Fibroblast of the aortic adventitia (primary cell): Measurements from ENCODE around the gene SLFN13. TPM values are rescaled to one million over a fixed set of nuclear protein-coding genes. Genes with fewer than 3 reads are reported as not detected.
"Not testable (repeated sequence)": the region's sequence is repeated elsewhere in the genome, so short reads cannot be mapped to it uniquely, and the experiment has no call there.

Experiments used
- DNase-seq: peaks from one replicate; pipeline ENCODE4 v3.0.0-alpha.2; 2010; ENCODE audit warnings: low read depth
- H3K4me3 ChIP-seq: 2 replicates; pipeline ENCODE4 v1.5.1; 2011; ENCODE audit warnings: low read depth, mild to moderate bottlenecking, control low read depth, low read length, moderate library complexity
- CTCF ChIP-seq: IDR thresholded peaks from 2 replicates; pipeline ENCODE4 v1.5.1; 2011; ENCODE audit warnings: mild to moderate bottlenecking, low read length, control low read depth, inconsistent platforms; ENCODE audit not compliant: insufficient read depth
- total RNA-seq: library from RNA; depleted of rRNA; stranded (reverse); fragments of >200 nt; gene quantifications from 2 replicates; pipeline ENCODE4 v1.2.3, GENCODE V29; 2012; ENCODE audit warnings: low replicate concordance

SLFN13 gene
- total RNA-seq, 1 donor: 1.7 TPM

- TF ChIP-seq CTCF: no peak
- no peak for DNase-seq
- H3K4me3 ChIP-seq: no peak overlapping the region
Measured at GRCh38 chr17:35414247-35414646, 34.3 kb downstream of the SLFN13 start.

DNA sequence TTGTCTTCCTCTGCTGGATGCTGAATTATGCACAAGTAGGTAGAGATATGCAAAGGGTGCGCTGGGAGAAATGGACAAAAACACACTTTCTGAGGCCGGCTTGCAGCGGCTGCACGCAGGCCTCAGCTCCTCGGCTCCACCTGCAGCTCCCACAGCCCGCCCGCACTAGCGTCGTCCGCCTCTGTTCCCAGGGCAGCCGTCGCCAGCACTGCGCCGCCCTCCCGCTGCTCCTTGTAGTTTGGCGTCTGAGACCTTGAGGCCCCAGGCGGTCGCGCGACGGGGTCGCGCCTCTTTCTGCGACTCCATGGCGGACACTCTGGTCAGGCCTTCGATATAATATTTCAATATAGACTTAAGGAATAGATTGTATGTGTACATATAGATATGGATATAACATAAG, 41.0 kb downstream of the SLFN13 start:
- H3K4me3 ChIP-seq: no peak overlapping the region
- no peak for TF ChIP-seq CTCF
- no peak for DNase-seq

DNA sequence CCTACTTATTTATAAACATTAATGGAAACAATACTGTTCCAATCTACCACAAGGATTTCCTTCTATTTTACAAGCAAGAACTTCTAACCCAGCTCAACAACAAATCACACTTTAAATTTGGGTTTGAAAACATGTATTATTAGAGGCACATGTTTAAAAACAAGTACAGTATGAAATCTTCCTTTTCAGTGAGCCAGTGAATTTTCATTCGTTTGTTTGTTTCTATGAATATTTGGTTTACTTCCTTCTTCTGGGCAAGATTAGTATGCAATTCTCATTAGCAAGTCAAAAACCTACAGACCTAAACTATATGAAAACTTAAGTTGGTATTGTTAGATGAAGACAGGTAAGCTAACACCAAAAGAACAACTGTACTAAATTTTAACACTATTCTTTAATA, 42.0 kb downstream of the SLFN13 start:
- no peak for TF ChIP-seq CTCF
- no peak overlapping the region for H3K4me3 ChIP-seq
- no peak for DNase-seq

DNA sequence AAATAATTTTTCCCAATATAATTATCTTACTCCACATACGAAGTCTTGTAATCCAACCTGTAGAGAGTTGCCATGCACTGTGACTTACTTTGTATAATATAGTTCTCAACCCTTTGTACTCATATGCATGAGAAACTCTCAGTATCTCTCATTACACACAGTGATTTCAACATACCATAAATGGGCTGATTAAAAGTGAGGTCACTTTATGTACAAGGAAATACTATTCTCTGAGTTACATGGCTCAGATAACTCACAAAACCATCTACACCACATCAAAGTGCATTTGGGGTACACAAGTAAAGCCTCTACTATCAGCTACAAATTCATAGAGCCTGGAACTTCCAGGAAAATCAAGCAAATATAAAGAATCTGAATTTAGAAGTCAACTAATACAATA, 44.2 kb downstream of the SLFN13 start:
- TF ChIP-seq CTCF: no peak
- no peak for DNase-seq

DNA sequence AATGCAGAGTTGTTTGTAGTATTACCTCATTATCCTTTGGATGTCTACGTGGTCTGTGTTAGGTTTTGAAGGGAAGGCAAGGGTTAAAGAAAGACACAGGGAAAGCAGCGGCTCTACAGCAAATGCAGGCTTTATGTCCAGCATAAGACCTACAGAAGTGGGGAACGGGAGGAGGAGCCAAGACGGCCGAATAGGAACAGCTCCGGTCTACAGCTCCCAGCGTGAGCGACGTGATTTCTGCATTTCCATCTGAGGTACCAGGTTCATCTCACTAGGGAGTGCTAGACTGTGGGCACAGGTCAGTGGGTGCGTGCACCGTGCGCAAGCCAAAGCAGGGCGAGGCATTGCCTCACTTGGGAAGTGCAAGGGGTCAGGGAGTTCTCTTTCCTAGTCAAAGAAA, 54.8 kb downstream of the SLFN13 start:
- not testable (repeated sequence) for DNase-seq, H3K4me3 ChIP-seq

More for the DNA sequence above, 44.2 kb downstream of the SLFN13 start:
- no peak overlapping the region for H3K4me3 ChIP-seq

- DNase-seq: no peak
- H3K4me3 ChIP-seq: no peak overlapping the region
- no peak for TF ChIP-seq CTCF
Measured at GRCh38 chr17:35390663-35391062, 57.9 kb downstream of the SLFN13 start.

DNA sequence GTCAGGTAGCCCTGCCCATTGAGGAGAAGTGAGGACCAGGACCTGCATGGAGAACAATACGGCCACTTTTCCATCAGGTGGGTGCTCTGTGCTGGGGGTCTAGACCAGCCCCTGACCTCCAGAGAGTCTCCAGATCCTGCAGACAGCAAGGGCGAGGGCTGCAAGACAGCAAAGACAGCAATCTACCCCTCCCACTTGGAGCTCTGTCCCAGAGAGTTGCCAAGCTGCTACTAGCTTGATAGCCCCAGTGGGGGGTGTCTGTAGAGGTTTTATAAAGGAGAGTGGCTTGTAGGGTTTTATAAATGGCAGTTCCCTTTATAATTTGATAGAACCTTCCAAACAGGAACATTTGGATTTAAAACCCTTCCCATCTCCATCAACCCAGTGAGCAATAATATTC, 58.4 kb downstream of the SLFN13 start:
- no peak for DNase-seq
- no peak for TF ChIP-seq CTCF

More for the DNA sequence above, 58.4 kb downstream of the SLFN13 start:
- H3K4me3 ChIP-seq: no peak overlapping the region
